RWPE1 (cell line): ENCODE results near the gene YES1.

ENCODE experiments used
- CTCF ChIA-PET: fragments of 350-600 bp; sonication (Branson Sonifier 250); formaldehyde crosslinking; extraction: SDS; loops from one replicate; lab custom pipeline; 2021; lab: Yijun Ruan, JAX
- POLR2A ChIA-PET: fragments of 400-600 bp; formaldehyde crosslinking; extraction: SDS; loops from one replicate; lab custom pipeline; 2020; ENCODE audit warnings: antibody characterized with exemption; ENCODE audit not compliant: low non-redundant PET; lab: Yijun Ruan, JAX
- DNase-seq: peaks from one replicate; pipeline ENCODE4 v3.0.0; 2012; ENCODE audit warnings: low spot score
- H3K27ac ChIP-seq: fragments of 450-650 bp; 2 replicates; pipeline ENCODE4 v1.5.1; 2017
- CTCF ChIP-seq: fragments of 450-650 bp; conservative IDR thresholded peaks from 2 replicates; pipeline ENCODE4 v1.5.1; 2017; ENCODE audit warnings: low read depth, mild to moderate bottlenecking

Gene YES1

GRCh38 chr18:709771-710170 is 102.3 kb downstream of the YES1 start:
- no peak for DNase-seq
- no peak for TF ChIP-seq CTCF
- peak overlapping the region; percentile 15; the same call in 1 of the 2 replicates for H3K27ac ChIP-seq
- ChIA-PET CTCF (interaction anchor here (0.6 to 1.0 kb wide), 3 partner anchors 24 to 121 kb away, joined by 3 to 4 read pairs (median 3); no protein-coding TSS in a partner anchor), POLR2A (interaction anchor here (0.9 kb wide), 1 partner anchor 126 kb away, joined by 4 read pairs; no protein-coding TSS in a partner anchor)

- TF ChIP-seq CTCF, result no peak
- DNase-seq, result no peak
- ChIA-PET POLR2A (no interaction called here), CTCF (interaction anchor here (0.9 kb wide), 1 partner anchor 123 kb away, joined by 3 read pairs; no protein-coding TSS in a partner anchor)
- no peak overlapping the region for H3K27ac ChIP-seq
These were observed 103.9 kb downstream of the YES1 start for GRCh38 chr18:708096-708495.

GRCh38 chr18:706405-706804 is 105.6 kb downstream of the YES1 start:
- POLR2A ChIA-PET, result no interaction called here

GRCh38 chr18:703213-703967 is 108.7 kb downstream of the YES1 start:
- H3K27ac ChIP-seq, result peak overlapping the region; percentile 84
- ChIA-PET CTCF (interaction anchor here (0.5 to 1.3 kb wide), 3 partner anchors 9 to 1598 kb away, joined by 3 to 5 read pairs (median 3); partner anchors contain the start of gene ENOSF1), POLR2A (interaction anchor here (0.5 to 2.1 kb wide), 2 partner anchors 9 to 1979 kb away, joined by 3 to 5 read pairs; partner anchors contain the start of gene ENOSF1)
- DNase-seq, result peak; percentile 36
- no peak for TF ChIP-seq CTCF

More at GRCh38 chr18:706405-706804, 105.6 kb downstream of the YES1 start:
- H3K27ac ChIP-seq, result no peak overlapping the region
- TF ChIP-seq CTCF, result no peak
- CTCF ChIA-PET, result interaction anchor here (0.7 kb wide), 1 partner anchor 82 kb away, joined by 3 read pairs; no protein-coding TSS in a partner anchor
- DNase-seq, result no peak

GRCh38 chr18:697800-698199 is 114.2 kb downstream of the YES1 start:
- no peak overlapping the region for H3K27ac ChIP-seq
- TF ChIP-seq CTCF, result no peak
- ChIA-PET CTCF (interaction anchor here (0.6 kb wide), 1 partner anchor 13 kb away, joined by 3 read pairs; no protein-coding TSS in a partner anchor), POLR2A (no interaction called here)
- no peak for DNase-seq

- POLR2A ChIA-PET, result no interaction called here
- CTCF ChIA-PET, result interaction anchor here (0.9 kb wide), 1 partner anchor 134 kb away, joined by 3 read pairs; no protein-coding TSS in a partner anchor
- no peak for DNase-seq
- no peak for TF ChIP-seq CTCF
- no peak overlapping the region for H3K27ac ChIP-seq
These were observed 115.0 kb downstream of the YES1 start for GRCh38 chr18:697012-697411.
